Activated T-cell treated with anti-CD3 and anti-CD28 coated beads, Interleukin-2, amount 50 U/mL, for 4 hours (primary cell): ENCODE measurements around the gene KCTD21. TPM values are rescaled to one million over a fixed set of nuclear protein-coding genes. Genes with fewer than 3 reads are reported as not detected.

Experiments
- ATAC-seq, 2 donors: fragments of 200-7000 bp; cut with Tn5 transposase; one replicate each; pipeline ENCODE4 v1.10.0; 2021
- DNase-seq: peaks from one replicate; pipeline ENCODE4 v3.0.0-alpha.2; 2020
- H3K27me3 Mint-ChIP-seq: one replicate; pipeline ENCODE4 v1.8.0; 2021; ENCODE audit warnings: low read depth, mixed read lengths
- H3K36me3 Mint-ChIP-seq: one replicate; pipeline ENCODE4 v1.8.0; 2022; ENCODE audit warnings: mixed read lengths; ENCODE audit not compliant: insufficient read depth
- H3K4me1 Mint-ChIP-seq: one replicate; pipeline ENCODE4 v1.8.0; 2021; ENCODE audit warnings: low read depth, mixed read lengths
- H3K4me3 Mint-ChIP-seq: one replicate; pipeline ENCODE4 v1.8.0; 2021; ENCODE audit warnings: mild to moderate bottlenecking, moderate library complexity, mixed read lengths
- H3K9me3 Mint-ChIP-seq: one replicate; pipeline ENCODE4 v1.8.0; 2021; ENCODE audit warnings: mixed read lengths
- total RNA-seq, 3 donors: library from RNA; stranded (reverse); gene quantifications; one replicate each; pipeline ENCODE4 v1.2.1, GENCODE V29; 2021

The KCTD21 gene
- total RNA-seq, 3 donors from 2014 or later: 3.2 to 5.4 (median 4.3) TPM

DNA sequence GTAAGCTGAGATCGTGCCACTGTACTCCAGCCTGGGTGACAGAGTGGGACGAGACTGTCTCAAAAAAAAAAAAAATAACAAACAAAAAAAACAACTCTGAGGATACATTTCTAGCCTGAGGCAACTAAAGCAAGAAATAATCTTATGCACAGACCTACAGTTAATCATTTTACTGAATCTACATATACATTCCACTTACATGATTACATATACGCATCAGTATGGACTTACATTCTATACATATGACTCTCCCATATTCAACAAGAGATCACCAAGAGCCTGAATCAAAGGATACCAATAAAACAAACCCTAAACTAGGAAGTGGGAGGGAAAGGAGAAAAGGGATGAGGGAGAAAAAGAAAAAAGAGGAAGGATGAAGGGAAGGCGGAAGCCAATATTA, 50.1 kb downstream of the KCTD21 start:
- no peaks in the 10 kb centered on the region for H3K9me3 Mint-ChIP-seq
- H3K27me3 Mint-ChIP-seq: no peaks in the 10 kb centered on the region
- DNase-seq: no peak
- peaks cover 29% of the 10 kb centered on the region for H3K4me1 Mint-ChIP-seq
- no peak for ATAC-seq
- peaks cover 18% of the 10 kb centered on the region for H3K36me3 Mint-ChIP-seq
- H3K4me3 Mint-ChIP-seq: peak overlapping the region; percentile 91

DNA sequence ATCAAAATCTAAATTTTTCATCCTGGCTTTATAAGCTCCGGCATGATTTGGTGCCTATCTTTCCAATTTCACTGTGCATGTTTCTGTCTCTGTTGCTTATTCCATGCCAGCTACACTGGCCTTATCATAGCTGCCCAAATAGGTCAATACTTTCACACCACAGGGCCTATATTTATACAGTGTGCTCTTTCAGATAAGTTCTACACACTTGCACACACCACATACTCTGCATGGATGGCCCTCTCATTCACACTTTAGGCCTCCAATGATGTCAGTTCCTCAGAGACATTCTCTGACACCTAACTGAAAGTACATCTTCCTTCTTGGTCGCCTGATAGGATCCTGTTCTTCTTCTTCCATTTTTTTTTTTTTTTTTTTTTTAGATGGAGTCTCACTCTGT, 56.0 kb downstream of the KCTD21 start:
- Mint-ChIP-seq H3K4me3 (no peak overlapping the region), H3K9me3 (no peaks in the 10 kb centered on the region), H3K27me3 (no peaks in the 10 kb centered on the region), H3K36me3 (peaks cover 16% of the 10 kb centered on the region), H3K4me1 (peaks cover 10% of the 10 kb centered on the region)
- no peak for DNase-seq
- no peak for ATAC-seq

DNA sequence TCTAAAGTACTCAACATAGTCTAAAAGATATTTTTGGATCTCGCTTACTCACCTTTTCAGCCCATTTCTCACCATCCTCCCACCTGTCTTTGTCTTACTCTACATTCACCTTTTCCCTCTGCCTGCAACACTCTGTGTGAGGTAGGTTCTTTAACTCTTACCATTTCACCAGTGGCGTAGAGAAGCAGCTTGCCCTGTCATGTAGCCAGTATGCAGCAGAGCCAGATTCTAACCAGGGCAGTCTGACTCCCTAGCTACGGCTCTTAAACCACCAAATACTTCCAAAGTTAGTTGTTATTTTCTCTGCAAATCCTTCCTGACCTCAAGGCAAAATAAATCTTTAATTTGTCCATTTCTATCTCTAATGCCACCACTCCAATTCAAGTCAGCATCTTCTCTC, 56.5 kb downstream of the KCTD21 start:
- H3K9me3 Mint-ChIP-seq: no peaks in the 10 kb centered on the region
- H3K27me3 Mint-ChIP-seq: no peaks in the 10 kb centered on the region
- H3K4me3 Mint-ChIP-seq: no peak overlapping the region
- peaks cover 6% of the 10 kb centered on the region for H3K4me1 Mint-ChIP-seq
- DNase-seq (no peak), ATAC-seq (no peak)
- peaks cover 11% of the 10 kb centered on the region for H3K36me3 Mint-ChIP-seq

DNA sequence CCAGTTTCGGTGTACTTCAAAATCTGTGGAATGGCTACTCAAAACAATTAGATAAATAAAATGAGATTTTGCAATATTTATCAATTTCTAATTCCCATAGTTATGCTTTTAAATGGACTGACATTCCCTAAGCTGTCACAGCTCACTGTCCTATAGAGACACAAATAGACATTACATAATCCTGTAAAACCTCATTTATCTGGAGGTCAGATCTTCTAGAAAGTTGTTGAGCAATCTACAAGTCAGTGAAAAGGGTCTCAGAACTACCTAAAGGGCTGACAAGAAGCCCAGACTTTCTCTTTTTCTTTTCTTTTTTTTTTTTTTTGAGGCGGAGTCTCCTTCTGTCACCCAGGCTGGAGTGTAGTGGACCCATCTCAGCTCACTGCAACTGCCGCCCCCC, 61.0 kb downstream of the KCTD21 start:
- DNase-seq (no peak), ATAC-seq (no peak)
- Mint-ChIP-seq H3K9me3 (no peaks in the 10 kb centered on the region), H3K27me3 (no peaks in the 10 kb centered on the region), H3K4me3 (no peak overlapping the region), H3K4me1 (peaks cover 6% of the 10 kb centered on the region), H3K36me3 (peaks cover 3% of the 10 kb centered on the region)

Other genes starting within 250 kb of the KCTD21 start
- gene INTS4, start 194.0 kb downstream of the KCTD21 start, total RNA-seq: 10 to 100 TPM; 43.4 to 49.3 (median 49.3) TPM
- under 1 TPM in 2 of 3 donors, not detected in 1; 0.38 to 0.45 TPM for gene KCTD14, start 165.3 kb downstream of the KCTD21 start, total RNA-seq
- gene THRSP, start 124.8 kb downstream of the KCTD21 start, total RNA-seq: not detected
- 100 to 1,000 TPM; 217 to 246 (median 227) TPM for gene NDUFC2, start 108.8 kb downstream of the KCTD21 start, total RNA-seq
- 10 to 100 TPM; 41.4 to 54.2 (median 51.5) TPM for gene ALG8, start 49.0 kb downstream of the KCTD21 start, total RNA-seq
- gene USP35, start 293 bp upstream of the KCTD21 start, total RNA-seq: 1 to 10 TPM; 3.8 to 5.2 (median 4.9) TPM
- 1 to 10 TPM; 1.9 to 3.2 (median 3.2) TPM for gene GAB2, start 229.2 kb upstream of the KCTD21 start, total RNA-seq